ENCODE measurements around the gene CD93.

CD93 gene

DNA sequence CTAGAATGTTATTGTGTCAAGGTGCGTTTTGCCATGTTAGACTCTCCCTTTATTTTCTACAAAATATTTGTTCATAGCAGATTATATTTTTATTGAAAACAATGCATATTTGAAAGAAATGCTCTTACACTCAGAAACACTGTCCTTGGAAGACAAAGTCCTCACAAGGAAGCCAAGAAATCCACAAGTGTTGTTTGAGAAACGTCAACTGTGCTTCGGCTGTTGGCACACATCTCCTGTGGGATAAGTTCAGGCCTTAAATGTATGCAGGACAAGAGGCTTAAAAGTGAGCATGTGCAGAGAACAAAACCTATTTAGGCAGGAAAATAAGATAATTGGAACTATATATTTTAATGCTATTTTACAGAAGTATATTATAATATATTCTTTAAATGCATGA is 27.1 kb downstream of the CD93 start:
- DNase-seq: no peak

DNA sequence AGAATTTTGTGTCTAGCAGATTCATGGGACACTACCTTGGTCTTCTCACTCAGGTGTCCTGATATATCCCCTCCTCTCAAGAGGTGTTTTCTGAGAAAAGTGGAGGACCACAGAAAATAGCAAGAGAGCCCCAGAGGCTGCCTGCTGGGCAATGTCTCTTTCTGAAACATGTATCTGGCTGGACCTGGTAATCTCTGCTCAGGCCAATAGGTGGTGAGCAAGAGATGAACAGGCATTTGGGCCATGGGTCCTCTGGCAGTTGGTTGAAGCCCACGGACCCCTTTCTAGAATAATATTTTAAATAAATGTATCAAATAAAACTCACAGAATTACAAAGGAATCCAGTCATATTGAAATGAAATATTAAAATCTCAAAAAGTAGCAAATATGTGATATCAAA is 27.9 kb downstream of the CD93 start:
- no peak for DNase-seq

DNA sequence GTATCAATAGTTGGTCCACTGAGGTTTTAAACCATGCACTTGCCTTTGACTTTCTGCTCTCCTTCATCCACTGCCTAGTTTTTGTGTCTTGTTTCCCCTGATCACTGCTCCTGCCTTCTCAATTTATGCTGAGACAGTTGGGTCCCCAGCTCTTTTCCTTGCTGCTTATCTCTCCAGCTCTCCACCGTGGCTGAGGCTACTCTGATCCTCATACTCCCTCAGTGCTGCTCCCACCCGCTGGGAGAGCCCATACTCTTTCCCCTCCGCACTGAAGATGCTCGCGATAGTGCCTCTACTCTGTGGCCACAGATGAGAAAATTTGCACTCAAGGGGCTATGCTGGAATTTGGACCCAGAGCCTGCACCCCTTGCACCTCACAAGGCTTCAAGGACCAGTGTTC is 33.2 kb downstream of the CD93 start:
- no peak for DNase-seq

DNA sequence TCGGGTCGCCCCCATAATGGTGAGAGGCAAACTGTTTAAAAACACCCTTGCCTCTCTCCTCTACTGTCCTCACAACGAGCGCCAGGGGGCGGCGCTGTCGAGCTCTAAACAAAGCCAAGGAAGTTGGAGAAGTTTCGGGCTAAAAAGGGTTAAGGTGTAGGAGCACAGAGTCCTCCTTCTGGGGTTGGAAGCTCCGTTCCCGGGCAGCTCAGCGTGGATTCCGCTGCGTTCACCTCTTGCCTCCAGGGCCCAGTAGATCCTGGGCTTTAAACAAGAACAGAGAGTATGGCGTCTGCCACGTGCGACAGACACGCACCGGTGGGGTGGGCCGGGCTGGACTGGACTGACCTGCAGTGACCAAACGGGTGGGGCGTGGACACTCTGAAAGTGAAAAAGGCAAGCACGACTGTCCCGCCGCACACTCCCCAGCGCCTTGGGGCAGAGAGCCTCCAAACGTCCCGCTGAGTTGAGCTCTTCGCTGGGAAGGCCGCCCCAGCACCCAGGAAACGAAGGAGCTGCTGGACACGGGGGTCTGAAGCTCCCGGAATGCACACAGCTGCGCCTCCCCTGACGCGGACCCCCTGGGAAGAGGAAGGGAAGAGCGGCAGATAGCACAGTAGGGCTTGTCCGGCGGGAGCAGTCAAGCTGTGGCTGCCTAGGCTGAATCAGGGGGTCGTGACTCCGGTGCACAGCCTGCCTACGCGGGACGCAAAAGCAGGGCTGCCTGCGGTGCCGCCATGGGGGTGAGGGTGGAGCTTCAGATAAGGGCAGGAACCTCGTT is 35.1 kb downstream of the CD93 start:
- DNase-seq: peak; percentile 82

DNA sequence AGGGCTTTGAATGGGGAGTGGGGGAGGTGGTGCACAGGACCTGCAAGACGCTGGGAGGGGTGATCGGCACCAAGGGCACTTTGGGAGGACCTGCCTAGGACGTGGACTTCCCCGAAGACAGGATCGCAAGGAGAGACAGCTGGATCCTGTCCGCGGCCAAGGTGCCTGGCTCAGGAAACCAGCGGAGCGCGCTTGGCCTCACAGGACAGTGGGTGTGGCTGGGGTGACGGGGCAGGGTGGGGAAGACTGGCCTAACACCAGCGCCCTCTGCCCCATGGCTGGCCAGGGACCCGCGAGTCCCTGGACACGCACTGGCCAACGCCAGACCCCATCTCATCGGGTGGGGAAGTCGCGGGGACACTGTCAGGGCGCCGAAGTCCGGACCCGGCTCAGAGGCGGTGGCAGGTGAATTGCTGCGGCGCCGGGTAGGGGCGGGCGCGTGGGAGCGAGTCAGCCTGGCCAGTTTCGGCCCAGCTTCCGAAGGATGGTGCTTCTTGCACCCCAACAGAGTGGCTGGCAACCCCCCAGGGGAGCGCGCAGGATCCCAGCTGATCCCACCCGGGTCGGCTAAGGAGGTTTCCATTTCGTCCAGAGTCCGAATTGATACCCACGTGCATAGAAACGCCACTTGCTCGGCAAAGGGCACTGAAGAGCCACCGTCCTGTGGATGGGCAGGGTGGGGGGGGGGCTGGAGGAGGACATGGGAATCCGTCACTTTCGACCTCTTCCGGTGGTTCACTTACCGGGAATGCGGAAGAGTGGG is 35.9 kb downstream of the CD93 start:
- no peak for DNase-seq

DNA sequence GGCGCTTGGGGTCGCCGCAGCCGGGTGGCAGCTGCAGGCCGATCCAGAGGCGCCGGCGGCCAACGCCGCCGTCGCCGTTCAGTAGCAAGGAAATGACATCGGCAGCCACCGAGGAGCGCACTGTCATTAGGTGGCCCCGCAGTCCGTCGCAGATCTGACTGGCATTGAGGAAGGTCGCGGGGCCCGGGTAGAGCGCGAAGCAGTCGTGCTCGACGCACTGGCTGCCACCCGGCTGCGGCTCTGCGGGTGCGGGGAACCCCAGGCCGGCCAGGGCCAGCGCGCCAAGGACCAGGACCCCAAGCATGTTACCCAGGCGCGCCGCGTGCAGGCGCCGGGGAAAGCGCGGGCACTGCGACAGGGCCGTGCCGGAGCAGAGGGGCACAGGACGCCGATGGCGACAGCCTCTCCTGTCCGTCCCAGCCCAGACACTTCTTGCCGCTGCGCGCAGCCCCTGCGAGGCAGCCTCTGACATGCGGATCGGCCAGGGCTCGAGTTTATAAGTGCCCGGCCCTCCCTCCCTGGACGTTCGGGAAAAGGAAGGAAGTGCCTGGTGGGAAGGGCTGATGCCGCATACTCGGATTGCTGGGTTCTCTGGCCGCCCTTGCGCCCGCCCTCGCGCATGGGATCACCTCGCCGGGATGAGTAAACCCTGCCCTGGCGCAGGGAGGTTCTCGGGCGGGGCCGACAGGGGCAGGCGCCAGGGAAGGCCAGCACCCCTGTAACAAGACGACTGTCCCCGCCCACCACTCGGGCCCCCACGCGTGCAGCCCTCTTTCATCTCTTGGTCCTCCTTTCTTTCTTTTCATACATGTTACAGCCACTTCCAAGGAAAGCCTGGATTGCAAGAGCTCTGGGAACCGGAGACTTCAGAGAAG is 36.7 kb downstream of the CD93 start, which contains the start of gene THBD:
TSS of gene THBD (minus strand) at position 472 of the 875 bp plus-strand sequence. CDS start at position 304, 168 bp downstream.
- no peak for DNase-seq

DNA sequence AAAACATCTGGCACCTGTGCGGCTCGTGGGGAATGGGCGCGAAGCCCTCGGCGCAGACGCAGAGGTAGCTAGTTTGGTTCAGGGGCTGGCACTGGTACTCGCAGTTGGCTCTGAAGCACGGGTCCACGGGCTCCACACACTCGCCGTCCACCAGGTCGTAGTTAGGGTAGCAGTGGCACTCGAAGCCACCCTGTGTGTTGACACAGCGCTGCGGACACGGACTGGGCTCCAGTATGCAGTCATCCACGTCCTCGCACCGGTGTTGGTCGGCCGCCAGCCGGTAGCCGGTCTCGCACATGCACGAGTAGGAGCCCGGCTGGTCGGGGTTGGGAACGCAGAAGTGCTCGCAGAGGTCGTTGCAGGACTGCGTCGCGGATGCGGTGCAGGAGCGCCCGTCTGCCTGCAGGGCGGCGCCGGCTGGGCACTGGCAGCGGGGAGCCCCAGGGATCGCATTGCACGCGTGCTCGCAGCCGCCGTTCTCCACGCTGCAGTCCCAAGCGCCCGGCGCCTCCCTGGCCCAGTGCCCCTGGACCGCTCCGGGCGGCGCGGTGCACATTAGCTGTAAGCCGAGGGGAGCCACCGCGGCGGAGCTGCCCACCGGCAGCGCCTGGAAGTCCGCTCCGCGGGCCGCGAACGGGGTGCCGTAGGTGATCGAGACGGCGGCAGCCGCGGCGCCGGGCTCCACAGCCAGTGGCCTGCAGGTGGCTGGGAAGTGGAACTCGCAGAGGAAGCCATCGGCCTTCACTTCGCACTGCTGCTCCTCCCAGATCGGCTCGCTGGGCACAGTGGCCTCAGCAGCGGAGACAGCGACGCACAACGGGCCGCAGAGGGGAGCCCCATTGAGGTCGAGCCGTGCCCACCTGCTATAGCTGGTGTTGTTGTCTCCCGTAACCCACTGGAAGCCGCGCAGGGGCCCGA is 37.6 kb downstream of the CD93 start:
- DNase-seq: no peak

DNA sequence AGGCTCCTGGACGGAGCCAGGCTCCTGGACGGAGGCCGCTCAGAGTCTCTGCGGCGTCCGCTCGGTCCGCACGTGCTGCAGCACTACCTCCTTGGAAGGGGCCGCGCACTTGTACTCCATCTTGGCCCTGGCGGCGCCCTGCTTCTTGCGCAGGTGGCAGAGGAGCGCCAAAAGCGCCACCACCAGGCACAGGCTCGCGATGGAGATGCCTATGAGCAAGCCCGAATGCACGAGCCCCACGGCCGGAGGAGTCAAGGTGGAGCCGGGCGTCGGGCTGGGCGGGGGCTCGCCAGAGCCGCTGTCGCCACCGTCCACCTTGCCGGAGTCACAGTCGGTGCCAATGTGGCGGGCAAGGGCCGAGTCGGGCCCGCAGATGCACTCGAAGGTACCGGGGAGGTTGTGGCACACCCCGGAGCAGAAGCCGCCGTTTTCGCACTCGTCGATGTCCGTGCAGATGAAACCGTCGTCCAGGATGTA is 38.3 kb downstream of the CD93 start:
- no peak for DNase-seq

DNA sequence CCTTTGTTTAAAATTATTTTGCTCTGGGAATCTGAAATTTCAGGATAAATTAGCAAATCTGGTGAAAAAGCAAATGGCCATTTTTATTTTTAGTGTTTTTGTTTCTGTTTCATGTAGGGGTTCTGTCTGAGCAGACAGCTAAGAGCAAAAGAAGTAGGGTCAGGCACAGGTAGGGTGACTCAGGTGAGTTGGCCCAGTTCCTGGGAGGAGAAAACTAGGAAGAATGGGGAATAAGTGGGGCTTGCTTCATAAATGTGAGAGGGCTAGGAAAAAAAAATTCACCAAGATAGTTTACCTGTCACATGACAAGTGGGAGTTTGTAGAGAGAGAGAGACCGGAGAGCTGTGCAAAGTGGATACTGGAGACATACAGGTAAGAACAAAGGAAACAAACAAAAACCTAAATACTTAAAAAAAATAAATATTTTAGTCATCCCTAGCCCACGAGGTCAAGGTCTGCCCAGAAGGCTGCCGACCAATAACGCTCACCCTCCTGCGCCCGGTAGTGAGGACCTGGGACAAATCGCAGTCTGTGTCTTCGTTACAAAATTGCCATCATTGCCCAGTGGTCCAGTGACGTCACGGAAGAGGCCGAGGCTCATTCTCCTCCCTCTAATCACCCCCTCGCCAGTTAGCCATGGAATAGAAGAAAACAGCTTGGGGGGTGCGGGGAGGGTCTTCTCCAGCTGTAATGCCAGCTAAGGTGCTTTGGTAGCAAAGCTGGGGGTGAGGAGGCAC is 39.0 kb downstream of the CD93 start:
- no peak for DNase-seq

DNA sequence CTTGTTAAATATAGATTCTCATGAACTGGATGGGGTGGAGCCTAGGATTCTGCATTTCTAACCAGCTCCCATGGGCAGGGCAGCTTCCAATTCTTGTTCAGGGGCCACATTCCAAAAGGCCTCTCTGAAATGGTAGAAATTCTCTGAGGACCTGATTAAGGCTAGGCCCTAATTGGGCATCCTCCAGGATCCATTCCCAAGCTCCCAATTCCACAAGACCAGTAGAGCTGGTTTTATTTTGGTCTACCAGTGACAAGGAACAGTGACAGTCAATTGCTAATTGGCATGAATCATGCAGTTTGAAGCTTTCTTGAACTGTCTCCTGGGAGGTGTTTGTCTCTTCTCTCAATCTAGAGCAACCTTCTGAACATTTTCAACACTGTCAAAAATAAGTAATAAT is 39.7 kb downstream of the CD93 start:
- no peak for DNase-seq

DNA sequence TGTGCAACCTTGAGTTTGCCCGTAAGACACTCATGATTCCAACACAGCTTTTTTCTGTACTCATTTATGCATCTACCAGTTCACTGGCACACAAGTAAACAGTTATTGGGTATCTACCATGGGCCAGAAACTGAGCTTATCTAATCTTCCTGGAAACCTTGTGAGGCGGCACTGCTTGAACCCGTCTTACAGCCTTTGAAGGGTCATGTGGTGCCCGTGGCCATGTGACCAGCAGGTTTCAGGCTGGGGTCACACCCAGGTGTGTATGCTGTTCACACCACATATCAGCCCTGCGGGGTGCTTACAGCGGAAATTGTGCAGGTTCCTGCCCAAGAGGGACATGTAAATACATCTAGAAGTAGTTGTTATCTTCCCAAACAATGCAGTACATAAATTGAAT is 42.7 kb downstream of the CD93 start:
- DNase-seq: no peak

DNA sequence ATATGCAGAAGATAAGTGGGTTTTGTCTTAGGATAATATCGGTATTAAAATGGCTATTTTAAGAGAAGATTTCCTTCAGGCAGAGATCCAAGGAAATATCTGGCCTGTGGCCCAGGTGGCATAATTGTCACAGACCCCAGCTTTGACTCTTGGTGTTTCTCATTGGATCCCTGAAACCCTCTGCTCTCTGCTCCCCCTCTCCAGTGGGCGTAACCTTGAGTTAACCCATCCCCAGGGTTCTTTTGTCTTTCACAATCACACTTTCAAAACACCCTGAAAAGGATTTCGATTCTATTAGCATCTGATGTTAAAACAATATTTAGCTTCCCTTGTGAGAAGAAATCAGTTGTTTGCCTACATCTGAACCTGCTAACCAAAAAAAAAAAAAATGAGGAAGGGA is 43.9 kb downstream of the CD93 start:
- no peak for DNase-seq

DNA sequence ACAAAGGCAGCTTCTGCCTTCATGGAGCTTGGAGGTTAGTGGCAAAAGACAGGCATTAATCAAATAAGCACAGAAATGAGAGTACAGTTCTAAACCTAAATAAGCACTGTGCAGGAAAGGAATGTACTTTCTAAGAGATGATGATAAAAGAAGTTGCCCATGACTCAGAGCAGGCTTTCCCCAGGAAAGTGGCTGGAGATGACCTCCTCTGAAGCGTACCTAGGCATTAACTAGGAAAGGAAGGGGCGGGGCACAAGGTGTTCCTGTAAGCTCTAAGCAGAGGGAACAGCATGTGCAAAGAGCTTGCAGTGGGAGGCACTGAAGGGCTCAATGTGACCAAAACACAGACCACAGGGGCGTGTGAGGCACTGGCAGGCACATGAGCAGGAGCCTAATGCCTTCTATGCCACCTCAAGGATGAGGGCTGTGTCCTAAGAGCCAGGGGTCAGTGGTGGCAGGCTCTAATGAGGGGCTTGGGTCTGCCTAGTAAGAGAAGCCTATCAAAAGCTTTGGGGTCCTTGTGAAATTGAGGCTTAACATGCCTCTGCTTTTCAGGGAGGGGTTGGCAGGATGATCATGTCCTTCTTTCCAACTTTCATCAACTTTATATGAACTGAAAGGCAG is 46.1 kb downstream of the CD93 start:
- no peak for DNase-seq

DNA sequence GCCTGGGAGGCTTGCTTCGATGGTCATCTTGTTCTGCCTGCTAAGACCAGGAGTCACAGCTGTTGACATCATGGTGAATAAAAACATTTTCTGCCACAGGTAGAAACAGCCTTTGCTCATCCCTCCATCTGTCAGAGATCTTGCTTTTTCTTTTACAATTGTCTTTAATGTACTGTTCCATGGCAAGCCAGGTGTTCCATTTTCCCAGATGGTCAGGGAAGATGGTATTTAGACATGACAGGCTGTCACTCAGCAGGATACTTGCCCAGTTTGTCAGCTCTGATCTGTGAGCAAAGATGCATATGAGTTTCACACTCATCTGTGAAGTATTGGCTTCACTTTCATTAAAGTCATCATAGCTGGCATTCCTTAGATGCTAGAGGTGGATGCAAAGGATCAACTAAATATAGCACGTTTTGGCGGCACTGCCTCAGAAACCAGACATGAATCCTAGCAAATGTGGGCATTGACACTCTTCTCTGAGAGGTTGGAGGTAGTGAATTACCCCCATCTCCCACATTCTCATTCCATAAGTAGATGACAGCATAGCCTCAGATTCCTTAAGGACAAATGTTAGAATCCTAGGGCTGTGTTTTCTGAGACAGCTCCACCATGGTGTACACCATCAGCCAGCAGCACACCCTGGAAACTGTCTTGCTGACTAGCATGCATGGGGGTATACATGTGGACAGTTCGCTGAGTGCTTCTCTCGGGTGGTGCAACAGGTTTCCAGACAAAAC is 46.8 kb downstream of the CD93 start:
- DNase-seq: no peak

DNA sequence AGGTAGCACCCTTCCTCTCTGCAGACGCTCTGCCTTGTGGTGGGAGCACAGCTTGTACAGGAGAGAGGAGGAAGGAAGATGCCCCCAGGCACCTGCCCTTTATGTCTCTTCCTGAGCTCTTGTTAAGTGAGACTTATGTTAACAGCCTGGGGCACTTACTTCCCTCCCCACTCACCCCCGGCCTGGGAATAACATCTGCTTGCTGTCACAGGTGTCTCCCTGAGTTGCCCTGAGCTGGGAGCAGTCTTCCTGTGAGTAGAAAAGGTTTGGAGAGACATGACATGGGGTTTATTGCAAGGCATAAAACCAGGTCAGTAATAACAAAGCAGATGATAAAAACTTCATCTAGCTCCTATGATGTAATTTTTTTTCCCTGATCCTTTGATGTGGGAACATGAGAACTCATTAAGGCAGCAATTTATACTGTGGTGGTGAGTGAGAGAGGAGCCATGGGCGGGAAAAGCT is 49.1 kb downstream of the CD93 start:
- DNase-seq: no peak

DNA sequence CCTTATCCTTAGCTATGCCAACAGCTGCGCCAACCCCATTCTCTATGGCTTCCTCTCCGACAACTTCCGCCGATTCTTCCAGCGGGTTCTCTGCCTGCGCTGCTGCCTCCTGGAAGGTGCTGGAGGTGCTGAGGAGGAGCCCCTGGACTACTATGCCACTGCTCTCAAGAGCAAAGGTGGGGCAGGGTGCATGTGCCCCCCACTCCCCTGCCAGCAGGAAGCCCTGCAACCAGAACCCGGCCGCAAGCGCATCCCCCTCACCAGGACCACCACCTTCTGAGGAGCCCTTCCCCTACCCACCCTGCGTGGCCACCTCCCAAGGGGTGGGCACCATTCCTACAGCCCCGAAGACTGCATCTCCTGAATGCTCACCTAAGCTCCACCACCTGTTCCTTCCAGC is 49.8 kb downstream of the CD93 start:
- DNase-seq: no peak

DNA sequence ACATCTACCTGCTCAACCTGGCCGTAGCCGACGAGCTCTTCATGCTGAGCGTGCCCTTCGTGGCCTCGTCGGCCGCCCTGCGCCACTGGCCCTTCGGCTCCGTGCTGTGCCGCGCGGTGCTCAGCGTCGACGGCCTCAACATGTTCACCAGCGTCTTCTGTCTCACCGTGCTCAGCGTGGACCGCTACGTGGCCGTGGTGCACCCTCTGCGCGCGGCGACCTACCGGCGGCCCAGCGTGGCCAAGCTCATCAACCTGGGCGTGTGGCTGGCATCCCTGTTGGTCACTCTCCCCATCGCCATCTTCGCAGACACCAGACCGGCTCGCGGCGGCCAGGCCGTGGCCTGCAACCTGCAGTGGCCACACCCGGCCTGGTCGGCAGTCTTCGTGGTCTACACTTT is 50.4 kb downstream of the CD93 start:
- DNase-seq: no peak

DNA sequence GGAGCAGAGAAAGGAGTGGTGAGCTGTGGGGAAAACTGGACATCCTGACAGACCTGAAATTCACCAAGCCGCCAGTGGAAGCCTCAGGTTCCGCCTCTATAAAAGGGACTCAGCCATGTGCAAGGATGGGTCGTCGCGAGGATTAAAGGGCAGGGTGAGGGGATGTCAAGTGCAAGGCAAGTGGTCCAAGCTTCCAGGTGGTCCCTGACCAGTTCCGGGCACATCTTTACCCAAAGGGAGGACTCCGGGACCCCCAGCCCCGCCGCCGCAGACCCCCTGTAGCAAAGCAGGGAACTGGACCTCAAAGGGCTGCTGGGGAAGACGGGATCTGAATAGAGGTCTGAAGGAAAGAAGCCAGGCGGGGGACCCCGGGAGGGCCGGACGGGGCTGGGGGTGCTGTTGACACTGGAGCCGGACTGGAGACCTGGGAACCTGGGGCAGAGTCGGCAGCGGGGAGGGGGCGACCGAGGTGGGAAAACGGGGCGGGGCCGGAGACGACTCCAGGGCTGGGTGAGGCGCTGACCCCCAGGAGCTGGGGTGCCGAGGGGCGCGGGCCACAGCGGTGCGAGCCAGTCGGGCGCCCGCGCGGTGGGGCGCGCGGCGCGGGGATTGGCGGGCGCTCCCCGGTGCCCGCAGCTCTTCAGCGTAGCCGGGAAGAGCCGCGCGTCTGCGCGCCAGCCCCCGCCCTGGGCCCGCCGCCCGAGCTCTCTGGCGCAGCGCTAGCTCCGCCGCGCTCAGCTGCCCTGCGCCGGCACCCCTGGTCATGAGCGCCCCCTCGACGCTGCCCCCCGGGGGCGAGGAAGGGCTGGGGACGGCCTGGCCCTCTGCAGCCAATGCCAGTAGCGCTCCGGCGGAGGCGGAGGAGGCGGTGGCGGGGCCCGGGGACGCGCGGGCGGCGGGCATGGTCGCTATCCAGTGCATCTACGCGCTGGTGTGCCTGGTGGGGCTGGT is 51.1 kb downstream of the CD93 start, which contains the start of gene SSTR4:
TSS of gene SSTR4 (plus strand) at position 592 of the 951 bp plus-strand sequence. CDS start at position 764, 172 bp downstream.
- DNase-seq: no peak

DNA sequence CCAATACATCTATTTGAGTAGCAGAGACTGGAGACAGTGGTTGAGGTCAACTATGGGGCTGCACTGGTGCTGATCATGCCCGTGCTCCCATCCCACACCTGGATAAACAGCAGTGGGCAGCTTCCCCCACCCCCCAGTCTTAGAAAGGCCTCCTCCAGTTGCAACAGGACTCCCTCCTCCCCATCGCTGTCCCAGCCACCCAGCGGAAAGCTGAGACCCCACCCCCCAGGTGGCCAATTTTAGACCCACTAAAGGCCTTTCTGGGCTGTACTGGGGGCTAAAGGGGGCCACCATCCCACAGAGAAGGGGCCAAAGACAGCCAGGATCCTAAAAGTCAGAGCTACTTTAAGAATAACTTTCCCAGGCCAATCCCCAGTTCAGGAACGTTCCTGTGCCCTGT is 52.2 kb downstream of the CD93 start:
- no peak for DNase-seq

Measured in OCI-M1 (cell line).